Left renal cortex interstitium (tissue), 4 donors: ENCODE measurements around the gene UBXN7. TPM values are rescaled to one million over a fixed set of nuclear protein-coding genes. Genes with fewer than 3 reads are reported as not detected.
"Not testable (repeated sequence)": the region's sequence is repeated elsewhere in the genome, so short reads cannot be mapped to it uniquely, and the experiment has no call there.

Source experiments
- DNase-seq, 4 donors: peaks; one replicate each; pipeline ENCODE4 v3.0.0-alpha.2; 2013; ENCODE audit warnings: low read depth in 4 of 4, low spot score in 2 of 4, missing footprints in 1 of 4
- polyA plus RNA-seq, 4 donors: library from polyadenylated mRNA; unstranded; fragments of 120-200 nt; gene quantifications; one replicate each; pipeline ENCODE4 v1.2.1, GENCODE V29; 2013; ENCODE audit not compliant: insufficient read length in 4 of 4

UBXN7 gene
- polyA plus RNA-seq, 4 donors: 28.0 to 37.4 (median 33.9) TPM

GRCh38 chr3:196421668-196422067 lies 10.6 kb downstream of the UBXN7 start:
- not testable (repeated sequence) for DNase-seq

DNA sequence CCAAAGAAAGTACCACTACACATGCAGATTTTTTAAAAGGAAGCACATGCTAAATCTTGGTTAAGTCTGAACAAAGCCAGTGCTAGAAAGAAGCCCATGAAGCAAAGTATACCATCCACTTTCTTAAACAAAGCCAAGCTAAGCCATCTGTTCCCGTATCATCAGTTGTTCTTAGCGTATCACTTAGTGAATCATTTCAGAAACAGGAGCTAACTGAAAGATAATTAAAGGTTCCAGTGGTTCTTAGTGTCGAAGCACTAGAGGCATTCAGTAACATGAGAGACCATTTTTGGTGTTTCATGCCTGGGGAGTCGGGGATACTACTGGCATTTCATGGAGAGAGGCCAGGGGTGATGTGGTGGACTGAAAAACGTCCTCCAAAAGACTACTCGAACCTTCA lies 12.8 kb downstream of the UBXN7 start:
- DNase-seq: no peak

- DNase-seq: no peak
These were observed 13.6 kb downstream of the UBXN7 start for GRCh38 chr3:196418601-196419000.

- no peak for DNase-seq
These were observed 17.8 kb downstream of the UBXN7 start for GRCh38 chr3:196414469-196414868.

DNA sequence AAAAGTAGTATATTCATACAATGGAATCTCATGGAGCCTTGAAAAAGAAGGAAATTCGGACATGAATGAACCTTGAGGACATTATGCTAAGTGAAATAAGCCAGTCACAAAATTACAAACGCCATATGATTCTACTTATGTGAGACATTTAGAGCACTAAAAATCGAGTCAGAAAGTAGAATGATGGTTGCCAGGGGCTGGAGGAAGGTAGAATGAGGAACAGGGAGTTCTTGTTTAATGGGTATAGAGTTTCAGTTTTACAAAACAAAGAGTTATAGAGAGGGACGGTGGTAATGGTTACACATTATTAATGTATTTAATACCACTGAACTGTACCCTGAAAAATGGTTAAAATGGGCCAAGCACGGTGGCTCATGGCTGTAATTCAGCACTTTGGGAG lies 19.5 kb downstream of the UBXN7 start:
- DNase-seq: no peak

- DNase-seq: no peak
These were observed 22.8 kb downstream of the UBXN7 start for GRCh38 chr3:196409409-196409808.

- DNase-seq: no peak
These were observed 23.5 kb downstream of the UBXN7 start for GRCh38 chr3:196408565-196409300.

DNA sequence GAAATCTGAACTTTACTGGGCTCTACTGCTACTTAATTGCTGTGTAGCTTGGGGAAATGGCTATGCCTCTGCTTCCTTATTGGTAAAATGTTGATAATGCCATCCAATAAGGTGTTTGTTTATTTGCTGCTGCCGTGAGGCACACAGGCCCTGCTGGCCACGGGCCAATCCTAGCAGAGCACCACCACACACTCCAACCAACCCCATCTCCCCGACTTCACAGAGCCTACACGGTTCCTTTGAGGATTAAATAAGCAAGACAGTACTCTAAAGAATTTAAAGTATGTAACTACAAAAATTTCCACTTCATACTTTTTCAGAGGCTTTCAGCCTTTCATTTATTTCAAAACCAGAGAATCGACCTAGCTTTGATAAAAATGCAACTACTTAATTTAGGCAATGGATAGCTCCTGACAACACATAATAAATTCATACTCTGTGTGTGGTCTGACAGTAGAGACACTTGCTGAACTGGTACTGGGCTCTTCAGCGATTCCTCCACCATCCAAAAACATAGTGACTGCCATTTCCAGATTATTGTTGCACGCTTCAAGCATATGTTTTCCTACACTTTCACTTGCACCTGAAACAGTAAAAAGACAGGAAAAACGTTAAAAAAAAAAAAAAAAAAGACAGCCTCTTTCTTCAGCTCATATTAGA lies 25.3 kb downstream of the UBXN7 start:
- no peak for DNase-seq

DNA sequence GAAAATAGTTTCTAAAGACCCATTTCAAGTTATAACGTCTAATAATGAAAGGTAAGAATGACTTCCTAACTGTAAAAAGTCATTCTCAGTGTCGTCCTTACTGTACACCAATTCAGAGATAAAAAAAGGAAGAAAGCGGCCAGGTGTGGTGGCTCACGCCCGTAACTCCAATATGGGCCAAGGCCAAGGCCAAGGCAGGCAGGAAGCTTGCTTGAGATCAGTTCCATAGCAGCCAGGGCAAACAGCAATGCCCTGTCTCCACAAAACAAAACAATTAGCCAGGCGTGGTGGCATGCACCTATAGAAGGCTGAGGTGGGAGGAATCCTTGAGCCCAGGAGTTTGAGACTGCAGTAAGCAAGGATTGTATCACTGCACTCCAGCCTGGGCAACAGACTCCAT lies 31.9 kb downstream of the UBXN7 start:
- DNase-seq: no peak

GRCh38 chr3:196399485-196399945 lies 32.7 kb downstream of the UBXN7 start:
- no peak for DNase-seq

- no peak for DNase-seq
These were observed 33.4 kb downstream of the UBXN7 start for GRCh38 chr3:196398782-196399181.

GRCh38 chr3:196397941-196398340 lies 34.3 kb downstream of the UBXN7 start:
- no peak for DNase-seq

DNA sequence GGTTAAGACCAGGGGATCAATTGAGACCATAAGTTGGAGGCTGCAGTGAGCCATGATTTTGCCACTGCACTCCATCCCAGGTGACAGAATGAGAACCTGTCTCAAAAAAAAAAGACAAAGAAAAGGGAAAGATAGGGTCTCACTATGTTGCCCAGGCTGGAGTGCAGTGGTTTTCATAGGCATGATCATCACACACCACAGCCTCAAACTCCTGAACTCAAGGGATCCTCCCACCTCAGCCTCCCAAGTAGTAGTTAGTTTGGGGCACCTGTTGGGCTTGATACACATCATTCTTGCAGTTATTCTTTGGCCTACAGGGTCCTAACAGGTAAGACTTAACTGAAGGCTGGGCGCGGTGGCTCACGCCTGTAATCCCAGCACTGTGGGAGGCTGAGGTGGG lies 42.1 kb downstream of the UBXN7 start:
- no peak for DNase-seq

DNA sequence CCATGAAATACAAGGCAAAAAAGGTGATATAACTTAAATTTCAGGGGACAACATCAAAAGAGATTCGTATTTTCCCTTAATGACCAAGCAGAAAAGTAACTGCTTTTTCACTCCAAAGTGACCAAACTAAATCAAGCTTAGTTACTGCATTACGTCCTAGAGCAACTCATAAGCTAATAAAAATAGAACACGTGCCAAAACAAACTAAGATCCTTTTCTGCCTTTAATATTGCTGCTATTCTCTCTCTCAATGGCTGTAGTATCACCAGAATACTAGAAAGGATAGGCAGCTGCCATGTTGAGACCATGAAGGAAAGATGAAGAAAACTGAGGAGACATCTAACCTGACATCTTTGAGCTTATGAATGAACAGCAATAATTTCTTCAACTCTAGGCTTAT lies 43.3 kb downstream of the UBXN7 start:
- no peak for DNase-seq

GRCh38 chr3:196387941-196388340 lies 44.3 kb downstream of the UBXN7 start:
- DNase-seq: not testable (repeated sequence)

DNA sequence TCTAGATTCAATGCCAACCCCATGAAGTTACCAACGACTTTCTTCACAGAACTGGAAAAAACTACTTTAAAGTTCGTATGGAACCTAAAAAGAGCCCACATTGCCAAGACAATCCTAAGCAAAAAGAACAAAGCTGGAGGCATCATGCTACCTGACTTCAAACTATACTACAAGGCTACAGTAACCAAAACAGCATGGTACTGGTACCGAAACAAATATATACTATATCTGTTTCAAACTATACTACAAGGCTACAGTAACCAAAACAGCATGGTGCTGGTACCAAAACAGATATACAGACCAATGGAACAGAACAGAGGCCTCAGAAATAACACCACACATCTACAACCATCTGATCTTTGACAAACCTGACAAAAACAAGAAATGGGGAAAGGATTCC lies 45.4 kb downstream of the UBXN7 start:
- DNase-seq: not testable (repeated sequence)

- not testable (repeated sequence) for DNase-seq
These were observed 46.2 kb downstream of the UBXN7 start for GRCh38 chr3:196386034-196386433.

DNA sequence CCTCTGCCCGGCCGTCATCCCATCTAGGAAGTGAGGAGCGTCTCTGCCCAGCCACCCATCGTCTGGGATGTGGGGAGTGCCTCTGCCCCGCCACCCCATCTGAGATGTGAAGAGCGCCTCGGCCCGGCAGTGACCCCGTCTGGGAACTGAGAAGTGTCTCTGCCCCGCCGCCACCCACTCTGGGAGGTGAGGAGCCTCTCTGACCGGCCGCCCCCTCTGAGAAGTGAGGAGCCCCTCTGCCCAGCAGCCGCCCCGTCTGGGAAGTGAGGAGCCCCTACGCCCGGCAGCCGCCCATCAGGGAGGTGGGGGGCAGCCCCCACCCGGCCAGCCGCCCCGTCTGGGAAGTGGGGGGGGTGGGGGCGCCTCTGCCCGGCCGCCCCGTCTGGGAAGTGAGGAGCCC lies 46.8 kb downstream of the UBXN7 start:
- DNase-seq: not testable (repeated sequence)

DNA sequence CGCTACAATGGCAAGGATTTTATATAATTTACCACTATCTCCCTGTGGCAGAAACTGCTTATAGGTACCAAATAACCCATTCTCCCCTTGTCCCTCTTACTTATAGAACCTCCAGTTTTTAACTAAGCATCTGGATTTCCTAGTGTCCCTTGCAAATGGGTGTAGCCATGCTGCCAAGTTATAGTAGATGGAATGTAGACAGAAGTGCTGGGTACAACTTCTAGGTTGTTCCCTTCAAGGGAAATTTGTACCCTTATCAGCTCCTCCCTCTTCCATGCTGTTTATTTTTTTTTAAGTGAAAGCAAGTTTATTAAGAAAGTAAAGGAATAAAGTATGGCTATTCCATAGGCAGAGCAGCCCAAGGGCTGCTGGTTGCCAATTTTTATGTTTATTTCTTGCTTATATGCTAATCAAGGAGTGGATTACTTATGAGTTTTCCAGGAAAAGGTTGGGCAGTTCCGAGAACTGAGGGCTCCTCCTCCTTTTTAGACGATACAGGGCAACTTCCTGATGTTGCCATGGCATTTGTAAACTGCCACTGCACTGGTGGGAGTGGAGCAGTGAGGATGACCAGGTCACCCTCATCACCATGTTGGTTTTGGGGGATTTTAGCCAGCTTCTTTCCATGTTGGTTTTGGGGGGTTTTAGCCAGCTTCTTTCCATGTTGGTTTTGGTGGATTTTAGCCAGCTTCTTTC lies 53.9 kb downstream of the UBXN7 start:
- no peak for DNase-seq

DNA sequence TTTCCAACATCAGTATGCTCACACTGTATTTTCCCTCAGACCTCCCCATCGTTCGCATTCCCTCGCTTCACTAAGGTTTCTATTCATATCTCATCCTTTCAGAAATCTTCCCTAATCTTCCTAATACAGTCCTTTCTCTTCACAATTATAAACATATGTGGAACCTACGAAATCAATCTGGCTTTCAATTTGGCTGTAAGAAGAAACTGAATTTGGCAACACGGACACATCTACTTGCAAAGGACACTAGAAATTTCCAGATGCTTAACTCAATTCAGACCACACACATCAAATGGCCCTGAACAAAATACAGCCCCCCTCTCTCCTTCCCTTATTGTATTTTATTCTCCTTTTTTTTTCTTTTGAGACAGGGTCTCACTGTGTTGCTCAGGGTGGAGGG lies 54.9 kb downstream of the UBXN7 start:
- no peak for DNase-seq

DNA sequence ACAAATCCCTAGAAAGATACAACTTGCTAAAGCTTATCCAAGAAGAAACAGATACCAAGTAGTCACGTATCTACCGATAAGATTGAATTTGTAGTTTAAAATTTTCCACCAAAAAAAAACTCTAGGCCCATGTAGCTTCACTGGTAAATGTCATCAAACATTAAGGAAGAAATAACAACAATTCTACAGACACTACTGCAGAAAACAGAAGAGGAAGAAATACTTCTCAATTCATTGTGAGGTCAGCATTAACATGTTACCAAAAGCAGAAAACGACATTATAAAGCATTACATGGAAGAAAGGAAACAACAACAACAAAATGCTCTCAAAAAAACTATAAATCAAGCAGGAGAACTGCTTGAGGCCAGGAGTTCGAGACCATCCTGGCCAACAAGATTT lies 66.5 kb downstream of the UBXN7 start:
- no peak for DNase-seq

DNA sequence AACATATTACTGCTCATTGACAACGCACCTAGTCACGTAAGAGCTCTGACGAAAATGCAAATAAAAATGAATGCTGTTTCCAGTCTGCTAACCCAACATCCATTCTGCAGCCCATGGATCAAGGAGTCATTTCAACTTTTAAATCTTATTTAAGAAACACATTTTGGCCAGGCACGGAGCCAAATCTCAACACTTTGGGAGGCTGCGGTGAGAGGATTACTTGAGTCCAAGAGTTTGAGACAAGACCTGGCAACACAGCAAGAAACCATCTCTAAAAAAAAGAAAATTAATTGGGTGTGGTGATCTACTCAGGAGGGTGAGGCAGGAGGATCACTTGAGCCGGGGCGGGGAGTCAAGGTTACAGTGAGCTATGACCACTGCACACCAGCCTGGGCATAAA lies 71.6 kb downstream of the UBXN7 start:
- no peak for DNase-seq
